GM15510 (cell line): ENCODE data around the gene BLNK.

Experiments used
- POLR2A ChIP-seq: IDR thresholded peaks from 3 replicates; pipeline ENCODE4 v1.6.1; 2011; ENCODE audit warnings: borderline replicate concordance; ENCODE audit not compliant: insufficient read length; ENCODE audit errors: extremely low read depth

Gene BLNK

GRCh38 chr10:96229568-96230030 is 41.8 kb downstream of the BLNK start:
- TF ChIP-seq POLR2A = no peak

DNA sequence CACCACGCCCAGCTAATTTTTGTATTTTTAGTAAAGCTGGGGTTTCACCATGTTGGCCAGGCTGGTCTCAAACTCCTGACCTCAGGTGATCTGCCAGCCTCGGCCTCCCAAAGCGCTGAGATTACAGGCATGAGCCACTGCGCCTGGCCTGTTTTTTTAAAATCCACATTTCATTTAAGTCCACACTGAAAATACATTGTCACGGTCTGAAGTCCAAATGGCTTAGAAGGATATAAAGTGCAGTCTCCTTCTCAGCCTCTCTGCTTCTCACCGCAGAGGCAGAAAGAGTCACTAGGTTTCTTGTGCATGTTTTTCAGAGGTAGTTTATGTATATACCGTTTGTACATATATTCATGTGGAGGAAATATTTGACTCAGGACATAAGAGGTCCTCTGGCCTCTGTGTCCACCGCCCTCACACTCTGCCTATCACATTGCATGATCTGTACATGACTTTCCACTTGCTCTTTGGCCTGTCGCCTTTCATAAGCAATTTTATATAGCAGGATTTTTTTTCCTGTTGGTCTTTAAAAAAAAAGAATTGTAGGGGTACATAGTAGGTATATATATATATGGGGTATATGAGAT is 42.9 kb downstream of the BLNK start:
- TF ChIP-seq POLR2A = no peak

DNA sequence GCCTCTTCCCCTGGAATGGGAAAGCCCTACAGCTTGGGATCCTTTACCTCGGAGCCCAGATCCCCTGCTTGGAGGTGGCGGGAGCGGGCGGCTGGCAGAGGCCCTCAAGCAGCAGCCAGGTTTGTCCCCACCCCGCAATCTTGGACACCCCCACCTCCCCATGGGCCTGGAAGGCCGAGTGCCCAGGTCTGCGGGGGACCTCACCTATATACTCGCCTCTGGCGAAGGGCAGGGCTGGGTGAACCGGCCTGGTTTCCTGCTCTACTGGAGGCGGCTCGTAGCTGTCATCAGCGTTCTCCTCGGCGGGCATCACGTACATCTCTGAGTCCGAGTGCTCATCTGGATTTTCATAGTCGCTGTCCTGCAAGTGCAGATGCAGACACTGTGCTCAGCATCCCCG is 44.2 kb downstream of the BLNK start:
- no peak for TF ChIP-seq POLR2A

DNA sequence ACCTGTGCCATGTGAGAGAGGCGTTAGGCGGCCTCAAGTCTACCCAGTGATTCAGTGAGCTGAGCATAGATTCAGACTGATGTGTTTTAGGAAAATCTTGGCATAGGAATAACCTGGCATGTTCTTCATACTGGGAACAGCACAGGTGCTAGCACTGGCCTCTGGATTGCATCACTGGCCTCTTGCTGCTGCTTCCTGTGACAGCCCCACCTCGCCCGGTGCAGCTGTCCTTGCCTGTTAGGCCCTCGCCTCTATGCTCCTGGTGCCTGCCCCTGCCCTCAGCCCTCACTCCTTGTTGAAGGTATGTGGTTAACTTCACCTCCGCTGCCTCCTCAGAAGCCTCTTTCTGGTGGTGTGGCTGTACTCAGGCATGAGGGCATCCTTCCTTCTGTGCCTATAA is 46.2 kb downstream of the BLNK start:
- no peak for TF ChIP-seq POLR2A

DNA sequence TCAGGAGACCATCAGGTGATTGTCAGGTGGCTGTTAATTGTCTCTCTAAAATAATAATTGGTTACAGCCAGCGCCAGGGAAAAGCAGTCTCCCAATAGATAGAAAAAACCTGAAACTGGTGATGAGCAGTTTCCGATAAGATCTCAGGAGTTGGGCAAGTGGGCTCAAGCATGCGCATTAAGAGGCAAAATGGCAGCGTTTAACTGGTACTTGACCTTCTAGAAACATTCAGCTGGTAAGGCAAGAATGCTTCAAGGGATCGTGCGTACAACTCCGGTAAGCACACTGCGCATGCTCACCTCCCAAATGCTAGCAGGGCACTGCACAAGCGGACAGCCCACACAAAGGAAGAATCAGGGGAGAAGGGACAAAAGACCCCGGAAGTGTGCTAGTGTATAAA is 48.5 kb downstream of the BLNK start:
- no peak for TF ChIP-seq POLR2A

DNA sequence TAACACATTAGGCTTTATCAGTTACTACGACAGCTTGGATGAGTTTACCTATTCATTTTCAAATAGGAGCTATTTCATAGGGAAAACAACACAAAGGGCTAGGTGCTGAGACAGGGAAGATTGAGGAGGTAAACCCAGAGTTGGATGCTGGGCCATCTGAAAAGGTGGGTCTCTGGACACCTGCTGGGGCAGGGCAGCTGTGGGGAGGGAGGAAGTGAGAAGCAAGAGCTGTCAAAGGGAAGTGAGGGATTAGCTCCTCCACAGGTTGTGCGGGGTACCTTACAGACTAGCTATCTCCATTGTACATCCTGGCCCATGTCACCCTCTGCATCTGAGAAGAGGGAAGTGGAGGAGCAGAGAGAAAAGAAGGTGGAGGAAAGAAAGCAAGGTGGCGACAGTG is 48.9 kb downstream of the BLNK start:
- no peak for TF ChIP-seq POLR2A

- no peak for TF ChIP-seq POLR2A
Observed at GRCh38 chr10:96218826-96219225, 52.5 kb downstream of the BLNK start.

DNA sequence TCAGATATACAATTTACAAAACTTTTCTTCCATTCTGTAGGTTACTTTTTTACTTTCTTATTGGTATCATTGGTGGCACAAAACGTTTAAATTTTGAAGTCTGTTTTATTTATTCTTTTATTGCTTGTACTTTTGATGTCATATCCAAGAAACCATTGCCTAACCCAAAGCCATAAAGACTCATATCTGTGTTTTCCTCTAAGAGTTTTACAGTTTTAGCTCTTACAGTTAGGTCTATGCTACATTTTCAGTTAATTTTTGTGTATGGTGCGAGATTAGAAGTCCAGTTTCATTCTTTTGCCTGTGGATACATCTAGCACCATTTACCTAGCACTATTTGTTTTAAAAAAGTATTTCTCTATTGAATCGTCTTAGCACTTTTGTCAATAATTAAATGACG is 53.7 kb downstream of the BLNK start:
- no peak for TF ChIP-seq POLR2A

- TF ChIP-seq POLR2A = no peak
Observed at GRCh38 chr10:96216775-96217174, 54.6 kb downstream of the BLNK start.

DNA sequence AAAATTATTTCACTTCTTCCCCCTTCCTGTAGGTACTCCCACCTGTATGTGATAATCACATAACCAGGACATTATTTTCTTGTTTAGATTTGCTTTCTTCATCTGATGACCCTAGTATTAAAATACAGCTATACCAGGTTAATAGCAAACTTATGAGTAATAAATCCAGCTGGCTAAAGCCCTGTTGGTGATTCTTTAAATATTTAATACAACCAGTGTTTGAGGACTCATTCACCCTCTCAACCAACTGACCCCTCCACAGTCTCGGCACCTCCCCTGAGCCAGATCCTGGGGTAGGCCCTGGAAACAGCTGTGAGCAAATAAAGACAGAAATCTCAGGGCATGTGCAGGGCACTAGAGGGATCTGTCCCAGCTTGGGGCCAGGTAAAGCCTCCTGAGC is 58.5 kb downstream of the BLNK start:
- no peak for TF ChIP-seq POLR2A

- TF ChIP-seq POLR2A = no peak
Observed at GRCh38 chr10:96211764-96212163, 59.6 kb downstream of the BLNK start.

DNA sequence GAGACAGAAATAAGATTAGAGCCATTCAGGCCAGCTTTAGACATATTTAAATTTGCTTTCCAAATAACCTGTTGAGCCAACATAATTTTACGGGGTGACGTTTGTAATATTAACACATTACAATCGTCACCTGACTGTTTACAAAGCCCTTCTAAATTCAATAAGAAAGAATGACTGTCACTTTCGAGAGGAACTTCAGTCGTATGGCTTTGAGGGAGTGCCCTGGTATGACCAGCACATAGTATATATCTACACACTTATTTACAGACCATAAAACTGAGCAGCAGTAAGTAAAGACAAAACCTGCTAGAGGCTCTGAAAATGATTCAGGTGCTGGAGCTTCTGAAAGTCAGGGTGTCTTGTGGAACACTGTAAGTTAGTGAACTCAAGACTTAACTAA is 62.4 kb downstream of the BLNK start:
- no peak for TF ChIP-seq POLR2A

DNA sequence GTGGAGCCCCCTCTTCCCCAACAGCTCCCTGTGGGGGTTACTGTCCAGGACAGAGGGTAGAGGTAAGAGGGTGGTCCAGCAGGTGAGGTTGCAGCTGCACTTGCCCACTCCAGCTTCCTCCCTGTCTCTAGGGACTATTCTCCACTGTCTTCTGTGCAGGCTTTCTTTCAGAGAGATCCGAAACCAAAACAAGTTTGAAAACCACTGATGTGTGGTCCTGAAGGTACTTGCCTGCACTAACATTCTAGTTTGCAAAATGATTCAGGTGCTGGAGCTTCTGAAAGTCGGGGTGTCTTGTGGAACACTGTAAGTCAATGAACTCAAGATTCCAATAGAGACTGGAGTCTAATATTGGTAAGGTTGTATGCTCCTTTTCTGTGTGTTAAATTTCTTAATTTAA is 63.1 kb downstream of the BLNK start:
- no peak for TF ChIP-seq POLR2A

GRCh38 chr10:96205580-96205979 is 65.8 kb downstream of the BLNK start:
- no peak for TF ChIP-seq POLR2A

DNA sequence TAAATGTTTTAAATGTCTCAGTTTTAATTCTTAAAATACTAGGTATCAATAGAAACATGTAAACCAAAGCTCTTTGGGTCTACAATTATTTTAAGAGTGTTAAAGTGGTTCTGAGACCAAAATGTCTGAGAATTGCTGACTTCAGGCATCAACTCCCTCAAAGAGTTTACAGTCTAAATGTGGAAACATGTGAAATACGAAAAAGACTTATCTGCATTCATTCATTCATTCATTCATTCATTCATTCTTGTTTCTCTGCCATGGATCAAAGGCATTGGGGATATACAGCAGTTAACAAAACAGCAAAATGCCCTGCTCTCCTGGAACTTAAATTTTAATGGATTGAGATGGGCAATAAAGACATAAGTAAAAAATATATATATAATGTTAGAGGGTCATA is 69.8 kb downstream of the BLNK start:
- no peak for TF ChIP-seq POLR2A

- no peak for TF ChIP-seq POLR2A
Observed at GRCh38 chr10:96188916-96189315, 82.5 kb downstream of the BLNK start.

GRCh38 chr10:96188421-96188820 is 82.9 kb downstream of the BLNK start:
- TF ChIP-seq POLR2A = no peak

DNA sequence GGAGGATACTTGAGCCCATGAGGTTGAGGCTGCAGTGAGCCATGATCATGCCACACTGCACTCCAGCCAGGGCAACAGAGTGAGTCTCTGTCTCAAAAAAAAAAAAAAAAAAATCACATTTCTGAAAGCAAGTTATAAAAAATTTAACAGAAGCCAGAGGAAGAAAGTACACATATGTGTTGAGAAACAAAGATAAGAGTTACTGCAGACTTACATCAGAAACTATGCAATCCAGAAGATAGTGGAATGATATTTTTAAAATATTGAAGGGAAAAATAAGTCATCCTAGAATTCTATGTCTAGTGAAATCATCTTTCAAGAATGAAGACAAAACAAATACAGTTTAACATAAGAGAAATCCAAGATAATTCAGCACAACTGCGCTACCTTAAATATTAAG is 94.4 kb downstream of the BLNK start:
- TF ChIP-seq POLR2A = no peak

DNA sequence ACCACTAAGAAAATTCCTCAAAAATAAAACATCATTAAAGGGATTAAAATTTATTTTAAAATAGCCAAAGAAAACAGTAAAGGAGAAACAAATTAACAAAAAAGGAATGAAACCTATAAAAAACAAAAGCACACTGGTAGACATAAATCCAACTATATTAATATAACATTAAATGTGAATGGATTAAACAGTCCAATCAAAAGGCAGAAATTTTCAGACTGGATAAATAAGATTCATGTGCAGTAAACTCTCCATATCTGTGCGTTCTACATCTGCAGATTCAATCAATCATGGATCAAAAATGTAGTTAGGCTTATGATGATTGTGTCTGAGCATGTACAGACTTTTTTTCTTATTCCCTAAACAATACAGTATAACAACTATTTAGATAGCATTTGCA is 98.7 kb downstream of the BLNK start:
- TF ChIP-seq POLR2A = no peak
